Forelimb muscle (tissue), 1 donor: ENCODE measurements around the gene C3. TPM values are rescaled to one million over a fixed set of nuclear protein-coding genes. Genes with fewer than 3 reads are reported as not detected.
"Not testable (repeated sequence)": the region's sequence is repeated elsewhere in the genome, so short reads cannot be mapped to it uniquely, and the experiment has no call there.

Experiments used
- DNase-seq: peaks from one replicate; pipeline ENCODE4 v3.0.0-alpha.2; 2013; ENCODE audit warnings: low read depth
- polyA plus RNA-seq: library from polyadenylated mRNA; unstranded; fragments of 120-200 nt; gene quantifications from one replicate; pipeline ENCODE4 v1.2.1, GENCODE V29; 2013; ENCODE audit not compliant: insufficient read length

The C3 gene
- polyA plus RNA-seq, result 3.4 TPM

DNA sequence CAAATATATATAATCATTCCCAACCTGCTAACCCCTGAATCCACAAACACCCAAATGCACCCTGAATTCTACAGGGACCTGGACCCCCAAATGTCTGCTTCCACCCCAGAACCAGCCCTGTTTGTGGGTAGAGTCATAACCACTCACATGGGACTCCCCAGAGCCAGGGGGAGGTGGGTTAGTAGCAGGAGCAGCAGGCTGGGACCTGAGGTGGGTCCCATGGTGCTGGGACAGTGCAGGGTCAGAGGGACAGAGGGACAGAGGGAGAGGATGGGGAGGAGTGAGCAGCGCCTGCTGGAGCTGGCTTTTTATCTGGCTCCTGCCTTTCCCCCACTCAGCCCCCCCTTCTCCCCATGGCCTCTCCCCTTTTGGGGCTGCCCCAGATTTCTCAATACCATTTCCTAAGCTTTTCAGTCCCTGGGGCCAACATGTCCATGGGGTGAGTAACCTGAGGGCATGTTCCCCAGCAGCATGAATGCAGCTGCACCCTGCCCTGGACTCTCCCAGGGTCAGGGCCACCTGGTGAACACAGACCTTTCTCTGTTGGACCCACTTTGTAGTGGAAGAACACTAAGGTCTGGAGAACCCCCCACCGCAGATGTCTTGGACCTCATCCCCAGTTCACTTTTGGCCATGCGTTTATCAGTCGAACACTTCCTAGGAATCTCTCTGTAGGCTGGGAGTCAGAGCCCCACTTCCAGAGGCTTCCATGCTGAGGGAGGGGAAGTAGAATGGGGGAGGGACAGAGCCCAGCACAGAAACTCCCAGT lies at the start of gene C3:
C3 (minus strand) TSS at position 282 of the 769 bp plus-strand sequence; CDS start at position 221, 61 bp downstream.
- no peak for DNase-seq

- no peak for DNase-seq
These were observed 48.7 kb upstream of the C3 start for GRCh38 chr19:6769006-6769619.

GRCh38 chr19:6768236-6768785 lies 47.9 kb upstream of the C3 start:
- no peak for DNase-seq

GRCh38 chr19:6767357-6768235 lies 47.1 kb upstream of the C3 start, which contains the start of gene SH2D3A:
Gene SH2D3A, minus strand, starts transcription at chr19:6767435. Its CDS starts 3,687 bp downstream, at chr19:6763748.
- DNase-seq, result no peak

GRCh38 chr19:6767081-6767356 lies 46.6 kb upstream of the C3 start:
- DNase-seq, result no peak

GRCh38 chr19:6766357-6767080 lies 46.1 kb upstream of the C3 start:
- DNase-seq, result no peak

DNA sequence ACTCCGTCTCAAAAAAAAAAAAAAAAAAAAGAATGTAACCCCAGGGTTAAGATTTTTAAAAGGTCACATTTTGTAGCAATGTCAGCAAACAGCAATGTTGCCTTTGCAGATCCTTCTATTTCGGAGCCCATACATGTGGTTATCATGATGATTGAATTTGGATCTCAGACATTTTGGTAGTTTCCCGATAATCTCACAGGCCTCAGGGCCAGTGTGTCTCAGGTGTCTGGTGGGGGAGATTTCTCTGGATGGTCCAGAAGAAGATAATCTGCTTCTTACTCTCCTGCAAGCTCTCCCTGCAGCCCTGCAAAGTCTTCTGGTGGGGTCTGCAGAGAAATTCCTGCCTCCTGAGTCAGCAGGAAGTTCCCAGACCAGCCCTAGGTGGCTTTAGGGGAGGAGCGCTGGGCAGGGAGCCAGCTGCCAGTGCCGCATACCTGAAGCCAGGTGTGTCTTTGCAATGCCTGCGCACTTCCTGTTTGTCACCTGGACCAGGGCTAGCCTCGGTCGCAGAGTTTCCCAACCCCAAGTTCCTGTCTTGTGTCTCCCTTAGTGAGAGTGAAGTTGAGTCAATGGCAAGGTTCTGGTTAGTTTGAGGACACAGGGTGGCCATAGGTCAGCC lies 45.4 kb upstream of the C3 start:
- DNase-seq, result no peak

GRCh38 chr19:6762253-6762797 lies 41.9 kb upstream of the C3 start:
- not testable (repeated sequence) for DNase-seq

DNA sequence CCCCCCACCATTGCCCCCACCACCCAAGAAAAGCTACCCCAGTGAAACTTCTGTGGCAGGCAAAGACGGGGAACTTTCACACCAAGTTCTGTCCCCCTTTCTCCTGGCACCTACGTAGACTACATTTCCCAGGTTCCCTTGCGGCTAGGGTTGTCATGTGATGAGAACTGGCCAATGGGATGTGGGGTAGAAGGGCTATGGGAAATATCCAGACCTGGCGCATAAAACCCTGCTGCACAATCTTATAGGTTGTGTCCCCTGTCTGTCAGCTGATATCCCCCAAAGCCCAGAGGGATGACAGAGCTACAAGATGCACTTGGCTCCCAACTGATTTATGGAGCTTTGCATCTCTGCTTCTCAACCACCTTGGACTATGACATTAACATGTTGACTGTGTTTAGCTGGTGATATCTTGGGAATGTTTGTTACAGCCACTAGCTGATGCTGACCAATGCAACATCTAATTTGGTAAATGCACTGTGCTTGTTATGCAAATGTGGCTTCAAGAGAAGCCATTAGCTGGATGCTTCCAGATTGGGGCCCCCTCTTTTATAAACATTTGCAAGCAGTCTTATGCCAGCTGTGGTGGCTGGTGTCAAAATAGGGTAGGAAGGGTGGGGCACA lies 40.7 kb upstream of the C3 start:
- DNase-seq, result no peak

DNA sequence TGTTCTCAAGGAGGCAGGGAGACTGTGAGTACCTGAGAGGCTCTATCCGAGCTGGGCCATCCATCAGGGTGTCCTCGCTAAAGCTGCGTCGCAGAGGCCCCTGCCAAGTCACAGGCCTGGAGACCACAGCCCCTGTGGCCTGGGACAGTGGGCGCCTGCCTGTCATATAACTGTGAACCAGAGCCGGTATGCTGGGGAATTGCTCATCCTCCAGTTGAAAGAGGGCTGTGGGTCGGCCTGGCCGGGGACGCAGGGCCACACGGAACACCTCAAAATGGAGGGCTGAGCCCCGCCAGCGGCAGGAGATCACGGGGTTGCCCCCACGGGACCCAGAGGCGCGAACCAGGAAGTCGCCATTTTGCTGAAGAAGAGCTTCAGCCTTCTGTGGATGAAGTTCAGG lies 40.2 kb upstream of the C3 start:
- DNase-seq, result no peak

DNA sequence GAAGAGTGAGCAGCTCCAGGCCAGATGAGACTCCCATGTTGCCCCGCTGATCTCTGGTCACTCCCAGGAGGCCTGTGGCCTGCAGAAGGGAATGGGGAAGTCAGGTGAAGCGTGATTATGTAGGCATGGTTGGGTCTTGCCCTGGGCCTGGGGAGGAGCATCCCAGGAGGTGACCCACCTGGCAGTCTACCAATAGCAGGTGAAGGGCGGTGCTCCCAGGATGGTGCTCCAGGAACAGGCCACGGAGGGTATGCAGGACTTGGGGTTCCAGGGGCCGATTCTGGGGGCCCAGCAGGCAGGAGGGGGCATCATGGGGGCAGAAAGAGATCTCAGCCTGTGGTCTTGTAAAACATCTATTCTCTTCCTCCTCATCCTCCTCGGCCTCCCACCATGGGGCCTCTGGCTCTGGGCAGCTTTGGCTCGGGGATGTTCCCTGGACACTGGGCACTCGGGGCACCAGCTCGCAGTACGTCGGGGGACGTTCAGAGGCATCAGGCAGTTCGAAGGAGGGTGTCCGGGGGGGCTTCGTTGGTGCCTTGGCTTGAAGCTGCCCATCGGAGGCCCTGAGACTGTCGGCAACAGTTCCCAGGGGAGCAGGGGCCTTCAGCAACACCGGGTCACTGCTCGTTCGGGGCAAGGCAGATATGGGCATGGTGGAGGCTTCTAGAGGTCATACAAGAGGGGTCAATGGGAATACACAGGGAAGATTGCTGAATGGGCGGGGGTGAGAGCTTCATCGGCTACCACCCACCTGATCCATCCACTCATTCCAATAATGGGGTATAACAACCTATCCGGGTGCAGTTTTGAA lies 34.4 kb upstream of the C3 start:
- no peak for DNase-seq

DNA sequence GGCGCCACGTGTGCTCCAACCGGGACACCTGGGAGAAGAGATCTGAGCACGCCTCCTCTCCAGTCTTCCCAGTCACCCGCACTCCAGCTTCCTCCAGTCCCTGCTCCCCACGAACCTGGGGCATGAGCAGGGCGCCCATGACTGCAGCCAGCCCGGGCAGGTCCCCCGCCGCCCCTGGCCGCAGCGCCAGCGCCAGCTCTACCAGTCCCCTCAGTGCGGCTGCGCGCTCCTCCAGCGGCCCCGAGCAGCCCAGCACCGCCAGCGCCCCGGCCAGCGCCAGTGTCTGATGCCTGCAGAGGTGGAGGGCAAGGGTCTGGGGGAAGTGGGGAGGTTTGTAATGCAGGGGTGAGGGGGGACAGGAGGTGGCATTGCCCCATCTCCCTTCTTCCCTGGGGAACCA lies 33.7 kb upstream of the C3 start:
- DNase-seq, result no peak

DNA sequence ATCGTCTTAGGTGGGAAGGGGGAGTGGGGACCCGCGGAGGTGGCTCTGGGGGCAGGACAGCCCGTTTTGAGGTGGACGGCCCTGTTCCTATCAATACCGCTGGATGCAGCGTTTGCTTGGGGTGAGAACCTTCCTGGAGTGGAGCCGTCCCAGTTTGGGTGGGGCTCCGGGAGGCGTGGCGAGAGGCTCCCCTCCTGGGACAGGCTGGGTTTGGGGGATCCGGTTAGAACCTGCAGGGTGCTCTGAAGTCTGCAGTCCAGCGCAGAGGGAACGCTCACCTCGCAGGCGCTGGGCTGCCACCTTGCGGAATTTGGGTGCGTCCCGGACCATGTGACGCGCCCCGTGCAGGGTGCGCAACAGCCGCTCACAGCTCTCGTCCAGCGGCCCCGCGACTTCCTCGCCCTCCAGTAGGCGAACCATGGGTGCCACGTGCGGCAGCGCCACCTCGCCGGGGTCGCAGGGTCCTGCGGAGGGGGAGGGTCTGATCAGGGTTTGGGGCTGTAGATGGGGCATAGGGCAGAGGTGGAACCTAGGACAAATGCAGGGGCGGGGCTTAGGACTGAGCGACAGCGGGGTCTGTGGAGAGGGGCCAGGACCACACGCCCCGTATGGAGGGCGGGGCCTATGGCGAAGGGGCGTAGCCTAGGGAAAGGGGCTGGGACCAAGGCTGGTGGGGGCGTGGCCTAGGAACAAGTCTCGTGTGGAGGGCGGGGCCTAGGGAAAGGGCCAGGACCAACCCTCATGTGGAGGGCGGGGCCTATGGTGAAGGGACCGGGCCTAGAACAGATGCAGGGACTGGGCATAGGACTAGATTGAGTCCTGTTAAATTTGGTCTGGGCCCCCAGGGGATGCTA lies 33.0 kb upstream of the C3 start:
- no peak for DNase-seq

DNA sequence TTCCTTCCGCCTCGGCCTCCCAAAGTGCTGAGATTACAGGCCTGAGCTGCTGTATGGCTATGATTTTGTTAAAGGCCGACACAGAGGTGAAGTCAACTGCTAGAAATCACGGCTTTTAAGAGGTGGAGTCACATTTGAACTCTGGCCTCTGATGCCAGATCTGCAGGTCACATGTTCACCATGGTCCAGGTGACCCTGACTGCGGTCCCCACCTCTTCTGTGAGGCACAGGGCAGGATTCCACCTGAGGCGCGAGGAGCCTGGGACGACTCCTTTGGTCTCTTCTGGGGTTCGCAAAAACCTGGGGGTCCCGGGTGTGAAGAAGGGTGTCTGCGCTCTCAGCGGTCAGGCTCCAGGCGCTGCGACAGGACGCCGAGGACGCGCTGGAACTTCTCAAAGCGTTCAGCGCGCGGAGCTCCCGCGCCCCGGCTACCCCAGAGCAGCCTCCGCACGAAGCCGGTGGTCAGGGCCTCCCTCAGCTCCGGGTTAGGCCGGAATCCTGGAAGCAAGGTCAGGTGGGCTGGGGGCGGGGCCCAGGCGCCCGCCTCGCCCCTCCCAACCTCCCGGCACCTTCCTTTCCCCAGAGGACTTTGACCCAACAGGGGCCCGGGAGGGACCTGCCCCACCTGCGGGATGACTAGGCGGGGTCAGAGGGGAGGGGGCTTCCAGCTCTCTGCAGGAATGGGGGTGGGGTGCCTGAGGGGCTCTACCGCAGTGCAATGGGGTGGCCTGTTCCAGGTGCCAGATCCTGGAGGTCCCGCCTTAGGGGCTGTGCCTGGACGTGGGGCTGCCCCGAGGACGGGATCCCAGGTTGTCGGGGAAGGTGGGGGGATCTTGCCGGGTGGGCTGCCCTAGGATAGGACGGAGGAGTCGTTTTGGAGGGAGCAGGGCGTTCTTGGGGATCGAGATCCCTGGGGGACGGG lies 32.1 kb upstream of the C3 start:
- no peak for DNase-seq

- DNase-seq, result no peak
These were observed 30.7 kb upstream of the C3 start for GRCh38 chr19:6751189-6751588.

GRCh38 chr19:6750062-6750461 lies 29.6 kb upstream of the C3 start:
- no peak for DNase-seq

DNA sequence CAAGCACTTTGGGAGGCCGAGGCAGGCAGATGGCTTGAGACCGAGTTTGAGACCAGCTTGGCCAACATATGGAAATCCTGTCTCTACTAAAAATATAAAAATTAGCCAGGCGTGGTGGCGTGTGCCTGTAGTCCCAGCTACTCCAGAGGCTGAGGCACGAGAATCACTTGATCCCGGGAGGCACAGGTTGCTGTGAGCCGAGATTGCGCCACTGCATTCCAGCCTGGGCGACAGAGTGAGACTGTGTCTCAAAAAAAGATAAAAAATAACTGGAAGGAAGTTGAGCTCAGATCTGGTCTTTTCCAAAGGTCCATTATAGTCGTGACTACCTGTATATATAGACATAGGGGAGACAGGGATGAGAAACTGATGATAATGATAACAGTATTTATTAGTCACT lies 28.1 kb upstream of the C3 start:
- DNase-seq, result not testable (repeated sequence)
